ENCODE measurements around the gene NUMBL. TPM values are rescaled to one million over a fixed set of nuclear protein-coding genes. Genes with fewer than 3 reads are reported as not detected.

Gene NUMBL
- total and polyA plus RNA-seq, 4 donors: 13.2 to 41.2 (median 17.1) TPM

DNA sequence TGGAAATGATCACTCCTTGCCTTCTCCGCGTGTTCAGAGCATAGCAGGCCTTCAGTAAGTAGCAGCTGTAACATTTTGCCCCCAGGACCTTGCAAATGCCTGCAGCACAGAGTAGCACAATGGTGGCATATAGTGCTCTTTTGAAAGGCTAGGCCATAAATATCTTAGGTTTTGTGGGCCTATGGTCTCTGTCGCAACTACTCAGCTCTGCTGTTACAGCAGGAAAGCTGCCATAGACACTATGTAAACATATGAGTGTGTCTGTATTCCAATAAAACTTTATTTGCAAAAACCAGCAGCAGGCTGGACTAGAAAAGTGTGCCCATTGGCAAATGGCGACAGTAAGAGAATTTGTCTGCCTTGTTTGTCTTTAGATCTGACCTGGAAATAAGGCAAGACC lies 35.8 kb upstream of the NUMBL start:
- no peak overlapping the region for H3K9ac ChIP-seq (ENCODE audit: insufficient read depth in 1 of 2, low read length in 2 of 2)
- 97 to 99% methylated on average over 4 of the region's 4 CpGs for WGBS, 2 donors
- no peak overlapping the region for H3K4me3 ChIP-seq
- peaks cover 0 to 6% (median 0%) of the 10 kb centered on the region in 4 donors for H3K9me3 ChIP-seq (ENCODE audit: control insufficient read depth in 4 of 4, insufficient read depth in 3 of 4, low read length in 3 of 4)
- H3K36me3 ChIP-seq (ENCODE audit: control insufficient read depth in 4 of 4, insufficient read depth in 4 of 4, low read length in 4 of 4): peaks cover 28 to 49% (median 42%) of the 10 kb centered on the region in 4 donors
- TF ChIP-seq, protein P1, sequence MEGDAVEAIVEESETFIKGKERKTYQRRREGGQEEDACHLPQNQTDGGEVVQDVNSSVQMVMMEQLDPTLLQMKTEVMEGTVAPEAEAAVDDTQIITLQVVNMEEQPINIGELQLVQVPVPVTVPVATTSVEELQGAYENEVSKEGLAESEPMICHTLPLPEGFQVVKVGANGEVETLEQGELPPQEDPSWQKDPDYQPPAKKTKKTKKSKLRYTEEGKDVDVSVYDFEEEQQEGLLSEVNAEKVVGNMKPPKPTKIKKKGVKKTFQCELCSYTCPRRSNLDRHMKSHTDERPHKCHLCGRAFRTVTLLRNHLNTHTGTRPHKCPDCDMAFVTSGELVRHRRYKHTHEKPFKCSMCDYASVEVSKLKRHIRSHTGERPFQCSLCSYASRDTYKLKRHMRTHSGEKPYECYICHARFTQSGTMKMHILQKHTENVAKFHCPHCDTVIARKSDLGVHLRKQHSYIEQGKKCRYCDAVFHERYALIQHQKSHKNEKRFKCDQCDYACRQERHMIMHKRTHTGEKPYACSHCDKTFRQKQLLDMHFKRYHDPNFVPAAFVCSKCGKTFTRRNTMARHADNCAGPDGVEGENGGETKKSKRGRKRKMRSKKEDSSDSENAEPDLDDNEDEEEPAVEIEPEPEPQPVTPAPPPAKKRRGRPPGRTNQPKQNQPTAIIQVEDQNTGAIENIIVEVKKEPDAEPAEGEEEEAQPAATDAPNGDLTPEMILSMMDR (IDR thresholded peaks at IDR 0.05; ENCODE audit: control extremely low read depth, extremely low read depth): no peak
- DNase-seq: no peak
- H3K4me1 ChIP-seq (ENCODE audit: control insufficient read depth in 5 of 5, insufficient read depth in 5 of 5, low read length in 5 of 5): peaks cover 0 to 10% (median 0%) of the 10 kb centered on the region in 5 donors
- H3K27ac ChIP-seq (ENCODE audit: low read depth in 1 of 2, low read length in 1 of 2): no peak overlapping the region
- ATAC-seq (ENCODE audit: insufficient read depth, low FRiP score): no peak
- no peaks in the 10 kb centered on the region for H3K27me3 ChIP-seq (ENCODE audit: control insufficient read depth in 3 of 3, insufficient read depth in 3 of 3, low read length in 2 of 3)

DNA sequence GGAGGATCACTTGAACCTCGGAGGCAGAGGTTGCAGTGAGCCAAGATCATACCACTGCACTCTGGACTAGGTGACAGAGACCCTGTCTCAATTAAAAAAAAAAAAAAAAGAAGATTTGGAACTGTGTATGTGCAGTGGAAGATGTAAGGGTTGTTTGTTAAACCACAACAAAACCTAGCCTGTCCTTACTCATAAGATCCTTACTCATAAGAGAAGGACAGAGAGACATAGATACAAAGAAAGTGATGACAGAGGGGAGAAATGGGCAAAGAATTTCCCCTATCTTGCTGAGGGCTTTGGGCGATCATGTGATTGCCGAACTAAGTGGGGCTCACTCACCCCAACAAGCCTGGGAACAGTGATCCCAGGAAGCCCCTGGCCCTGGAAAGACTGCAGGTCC lies 34.4 kb upstream of the NUMBL start:
- Histone ChIP-seq H3K27ac (ENCODE audit: low read depth in 1 of 2, low read length in 1 of 2) (peak overlapping the region in 1 of 2 donors; percentile 26), H3K4me1 (ENCODE audit: control insufficient read depth in 5 of 5, insufficient read depth in 5 of 5, low read length in 5 of 5) (peaks cover 3 to 13% (median 9%) of the 10 kb centered on the region in 5 donors), H3K27me3 (ENCODE audit: control insufficient read depth in 3 of 3, insufficient read depth in 3 of 3, low read length in 2 of 3) (no peaks in the 10 kb centered on the region), H3K9me3 (ENCODE audit: control insufficient read depth in 4 of 4, insufficient read depth in 3 of 4, low read length in 3 of 4) (peaks cover 0 to 6% (median 0%) of the 10 kb centered on the region in 4 donors), H3K36me3 (ENCODE audit: control insufficient read depth in 4 of 4, insufficient read depth in 4 of 4, low read length in 4 of 4) (peaks cover 19 to 37% (median 32%) of the 10 kb centered on the region in 4 donors), H3K9ac (ENCODE audit: insufficient read depth in 1 of 2, low read length in 2 of 2) (no peak overlapping the region), H3K4me3 (no peak overlapping the region)
- no peak for DNase-seq
- no peak for ATAC-seq (ENCODE audit: insufficient read depth, low FRiP score)
- WGBS, 2 donors: 89 to 91% methylated on average over 3 of the region's 3 CpGs
- TF ChIP-seq, protein P1 (IDR thresholded peaks at IDR 0.05; ENCODE audit: control extremely low read depth, extremely low read depth): no peak

DNA sequence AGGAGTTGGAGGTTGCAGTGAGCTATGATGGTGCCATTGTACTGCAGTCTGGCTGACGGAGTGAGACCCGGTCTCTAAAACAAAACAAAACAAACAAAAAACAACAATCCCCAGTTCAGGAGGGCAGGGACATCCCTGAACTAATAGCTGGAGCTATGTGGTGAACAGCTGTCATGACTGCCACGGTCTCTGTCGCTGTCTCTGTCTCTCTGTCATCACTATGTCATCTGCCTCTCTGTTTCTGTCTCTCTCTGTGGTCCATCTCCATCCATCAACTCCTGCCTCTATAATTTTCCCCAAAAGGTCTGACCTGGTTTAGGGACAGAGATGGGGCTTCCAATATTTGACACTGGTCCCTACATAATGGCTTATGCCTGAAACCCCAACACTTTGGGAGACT lies 33.9 kb upstream of the NUMBL start:
- Histone ChIP-seq H3K27ac (ENCODE audit: low read depth in 1 of 2, low read length in 1 of 2) (no peak overlapping the region), H3K27me3 (ENCODE audit: control insufficient read depth in 3 of 3, insufficient read depth in 3 of 3, low read length in 2 of 3) (no peaks in the 10 kb centered on the region), H3K36me3 (ENCODE audit: control insufficient read depth in 4 of 4, insufficient read depth in 4 of 4, low read length in 4 of 4) (peaks cover 19 to 36% (median 31%) of the 10 kb centered on the region in 4 donors), H3K4me1 (ENCODE audit: control insufficient read depth in 5 of 5, insufficient read depth in 5 of 5, low read length in 5 of 5) (peaks cover 8 to 13% (median 9%) of the 10 kb centered on the region in 5 donors), H3K9me3 (ENCODE audit: control insufficient read depth in 4 of 4, insufficient read depth in 3 of 4, low read length in 3 of 4) (peaks cover 0 to 6% (median 0%) of the 10 kb centered on the region in 4 donors), H3K4me3 (no peak overlapping the region), H3K9ac (ENCODE audit: insufficient read depth in 1 of 2, low read length in 2 of 2) (no peak overlapping the region)
- TF ChIP-seq, protein P1 (IDR thresholded peaks at IDR 0.05; ENCODE audit: control extremely low read depth, extremely low read depth): no peak
- no peak for DNase-seq
- no peak for ATAC-seq (ENCODE audit: insufficient read depth, low FRiP score)
- 95 to 97% methylated on average over 4 of the region's 4 CpGs for WGBS, 2 donors
